K562 (cell line): ENCODE measurements around the gene RAB5B. TPM values are rescaled to one million over a fixed set of nuclear protein-coding genes. Genes with fewer than 3 reads are reported as not detected.

Experiments used
- CEBPB ChIP-seq: fragments of 450-650 bp; IDR thresholded peaks from 2 replicates; pipeline ENCODE4 v1.6.1; 2016; ENCODE audit warnings: missing genetic modification characterization, missing compliant biosample characterization
- CHD1 ChIP-seq: fragments of 200-600 bp; sonication (generic); IDR thresholded peaks from one replicate; pipeline ENCODE4 v1.6.1; 2012; ENCODE audit warnings: mild to moderate bottlenecking, moderate library complexity, low read length, inconsistent platforms
- HES1 ChIP-seq: fragments of 450-650 bp; IDR thresholded peaks from 2 replicates; pipeline ENCODE4 v1.6.1; 2016; ENCODE audit warnings: low read depth, mild to moderate bottlenecking, moderate library complexity
- HEY1 ChIP-seq: fragments of 250-450 bp; sonication (Bioruptor Pico); IDR thresholded peaks from 2 replicates; pipeline ENCODE4 v1.5.0; 2020; ENCODE audit warnings: mild to moderate bottlenecking, moderate library complexity, borderline replicate concordance
- HSF4 ChIP-seq: fragments of 250-450 bp; sonication (Bioruptor Pico); IDR thresholded peaks from 2 replicates; pipeline ENCODE4 v2.1.2; 2022; ENCODE audit warnings: mild to moderate bottlenecking, moderate library complexity, borderline replicate concordance
- KDM5B ChIP-seq: fragments of 200-600 bp; sonication (generic); IDR thresholded peaks from 2 replicates; pipeline ENCODE4 v1.6.1; 2012; ENCODE audit warnings: low read depth, mild to moderate bottlenecking, moderate library complexity, low read length, control low read depth, inconsistent platforms; ENCODE audit not compliant: insufficient replicate concordance
- POLR2A ChIP-seq: fragments of 450-650 bp; conservative IDR thresholded peaks from 2 replicates; pipeline ENCODE4 v1.6.1; 2016
- POLR2B ChIP-seq: fragments of 450-650 bp; IDR thresholded peaks from 2 replicates; pipeline ENCODE4 v1.6.1; 2018; ENCODE audit warnings: low read depth; ENCODE audit not compliant: partially characterized antibody
- POLR2G ChIP-seq: fragments of 200-400 bp; formaldehyde crosslinking; IDR thresholded peaks from 2 replicates; pipeline ENCODE4 v1.6.1; 2017; ENCODE audit warnings: low read depth, mild to moderate bottlenecking, antibody characterized with exemption, low read length, moderate library complexity
- RBM25 ChIP-seq: fragments of 200-400 bp; formaldehyde crosslinking; IDR thresholded peaks from 2 replicates; pipeline ENCODE4 v1.6.1; 2018; ENCODE audit warnings: low read length, low read depth, moderate library complexity; ENCODE audit not compliant: severe bottlenecking
- SIN3A ChIP-seq, 2 experiments: fragments of 150-350 bp in 1 of 2; IDR thresholded peaks; 2 replicates each; pipeline ENCODE4 v1.6.1; 2011 to 2016; ENCODE audit warnings: borderline replicate concordance in 2 of 2, low read depth in 2 of 2, low read length in 2 of 2, mild to moderate bottlenecking in 2 of 2, moderate library complexity in 2 of 2; ENCODE audit not compliant: control insufficient read depth in 1 of 2
- SP2 ChIP-seq: IDR thresholded peaks from 2 replicates; pipeline ENCODE4 v1.6.1; 2011; ENCODE audit warnings: mild to moderate bottlenecking, low read depth, low read length, moderate library complexity; ENCODE audit not compliant: poor library complexity, severe bottlenecking; ENCODE audit errors: extremely low read depth
- TRIM24 ChIP-seq, 2 experiments: fragments of 450-650 bp; IDR thresholded peaks; 2 replicates each; pipeline ENCODE4 v1.6.1; 2016
- ZFP1 ChIP-seq: fragments of 450-650 bp; formaldehyde crosslinking; IDR thresholded peaks from 2 replicates; pipeline ENCODE4 v1.4.0; 2020; ENCODE audit warnings: mild to moderate bottlenecking, mixed read lengths
- ZNF830 ChIP-seq: fragments of 250-450 bp; sonication (Bioruptor Pico); IDR thresholded peaks from 2 replicates; pipeline ENCODE4 v1.5.0; 2021; ENCODE audit warnings: mild to moderate bottlenecking
- ZSCAN29 ChIP-seq: fragments of 450-650 bp; IDR thresholded peaks from 2 replicates; pipeline ENCODE4 v1.6.1; 2017
- polyA plus RNA-seq, 8 experiments: library from polyadenylated mRNA; depleted of rRNA in 4 of 8; stranded (reverse) in 5 of 8; unstranded in 3 of 8; fragments of >200 nt; fragmentation: Nextera tagmentation in 2 of 8; fragmentation: Illumina TruSeq in 1 of 8; extraction: Ambion mirVana in 2 of 8; extraction: Trizol in 1 of 8; gene quantifications; 2 replicates each; pipeline versions ENCODE4 v1.2.1 to v1.2.3, GENCODE V29; 2011 to 2014; ENCODE audit warnings: inconsistent platforms in 1 of 8, missing spikeins in 1 of 8
- total RNA-seq, 7 experiments: library from RNA; depleted of rRNA in 6 of 7; stranded (reverse); fragments of >200 nt in 6 of 7; fragmentation: Illumina TruSeq in 2 of 7; extraction: Trizol in 2 of 7; gene quantifications; 2 replicates each; pipeline versions ENCODE4 v1.2.1 to v1.2.3, GENCODE V29; 2011 to 2021; ENCODE audit warnings: low replicate concordance in 1 of 7
- TF ChIP-seq, protein P1 (sequence below): IDR thresholded peaks from 2 replicates; pipeline ENCODE4 v1.6.1; 2011; ENCODE audit warnings: borderline replicate concordance, low read depth, mild to moderate bottlenecking, moderate library complexity, low read length; ENCODE audit not compliant: insufficient read depth, poor library complexity, severe bottlenecking
- TF ChIP-seq, protein P2 (sequence below): fragments of 450-650 bp; conservative IDR thresholded peaks from 2 replicates; pipeline ENCODE4 v1.6.1; 2016; ENCODE audit warnings: missing genetic modification characterization, low read depth, mild to moderate bottlenecking, missing compliant biosample characterization, moderate library complexity
- TF ChIP-seq, protein P3 (sequence below), 3 experiments: fragments of 200-800 bp in 1 of 3; fragments of 250-450 bp in 1 of 3; fragments of 450-650 bp in 1 of 3; sonication (Bioruptor Pico) in 1 of 3; sonication (Bioruptor generic) in 1 of 3; formaldehyde crosslinking in 1 of 3; IDR thresholded peaks; 2 replicates each; pipeline versions ENCODE4 v1.6.1 to v1.8.0; 2016 to 2022; ENCODE audit warnings: mild to moderate bottlenecking in 2 of 3, missing genetic modification characterization in 2 of 3, missing compliant biosample characterization in 1 of 3, moderate library complexity in 1 of 3

The RAB5B gene
- total and polyA plus RNA-seq, 9 of the 15 experiments (the other 6 are each of a cell fraction or from before 2014, with no cell fraction given): 6.8 to 73.8 (median 25.2) TPM

DNA sequence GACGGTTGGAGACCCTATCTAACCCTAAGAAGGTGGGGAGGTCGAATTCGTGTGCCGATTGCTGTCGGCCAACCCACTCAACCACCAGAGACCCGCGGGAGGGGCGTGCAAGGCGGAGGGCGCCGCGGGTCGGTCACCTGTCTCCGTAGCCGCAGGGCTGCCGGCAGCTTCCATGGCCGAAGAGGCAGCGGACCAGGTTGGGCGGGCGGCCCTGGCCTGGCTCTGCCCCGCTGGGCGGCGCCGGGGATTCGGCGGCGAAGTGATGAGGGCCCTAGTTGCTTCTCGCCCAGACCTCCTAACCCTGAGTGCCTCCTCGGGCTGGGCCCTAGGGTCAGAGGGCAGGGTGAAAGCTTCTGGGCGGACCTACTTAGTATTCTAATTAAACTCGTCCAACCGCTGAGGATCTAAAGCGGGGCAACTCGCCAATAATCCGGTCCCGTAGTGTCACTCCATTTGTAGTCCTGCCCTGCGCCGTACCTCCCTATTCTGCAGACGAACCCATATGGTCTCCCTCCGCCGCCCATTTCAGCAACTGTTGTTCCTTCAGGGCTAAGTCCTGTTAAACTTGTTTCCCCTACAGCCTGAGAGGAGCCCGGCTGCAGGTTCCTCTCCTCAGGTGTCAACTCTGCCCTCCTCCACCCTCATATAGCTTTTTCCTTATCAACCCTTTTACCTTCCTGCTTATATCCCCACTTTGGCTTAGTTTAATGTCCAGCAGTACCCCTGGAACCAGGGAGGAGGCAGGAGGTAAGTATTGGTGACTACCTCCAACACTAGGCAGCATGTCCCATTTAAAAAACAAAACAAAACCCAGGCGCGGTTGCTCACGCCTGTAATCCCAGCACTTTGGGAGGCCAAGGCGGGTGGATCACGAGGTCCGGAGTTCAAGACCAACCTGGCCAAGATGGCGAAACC is 46.0 kb upstream of the RAB5B start, which contains the start of gene PYM1 (continued):
- TF ChIP-seq, protein P1, sequence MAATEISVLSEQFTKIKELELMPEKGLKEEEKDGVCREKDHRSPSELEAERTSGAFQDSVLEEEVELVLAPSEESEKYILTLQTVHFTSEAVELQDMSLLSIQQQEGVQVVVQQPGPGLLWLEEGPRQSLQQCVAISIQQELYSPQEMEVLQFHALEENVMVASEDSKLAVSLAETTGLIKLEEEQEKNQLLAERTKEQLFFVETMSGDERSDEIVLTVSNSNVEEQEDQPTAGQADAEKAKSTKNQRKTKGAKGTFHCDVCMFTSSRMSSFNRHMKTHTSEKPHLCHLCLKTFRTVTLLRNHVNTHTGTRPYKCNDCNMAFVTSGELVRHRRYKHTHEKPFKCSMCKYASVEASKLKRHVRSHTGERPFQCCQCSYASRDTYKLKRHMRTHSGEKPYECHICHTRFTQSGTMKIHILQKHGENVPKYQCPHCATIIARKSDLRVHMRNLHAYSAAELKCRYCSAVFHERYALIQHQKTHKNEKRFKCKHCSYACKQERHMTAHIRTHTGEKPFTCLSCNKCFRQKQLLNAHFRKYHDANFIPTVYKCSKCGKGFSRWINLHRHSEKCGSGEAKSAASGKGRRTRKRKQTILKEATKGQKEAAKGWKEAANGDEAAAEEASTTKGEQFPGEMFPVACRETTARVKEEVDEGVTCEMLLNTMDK: peak; percentile 14
- TF ChIP-seq CHD1 (peak; percentile 97), SP2 (no peak), HES1 (no peak), ZNF830 (CRISPR knock-in tag) (0 out of 2 replicates have a peak, but pooled peaks have one; percentile 33), HSF4 (CRISPR knock-in tag) (no peak), POLR2B (peak; percentile 75), POLR2A (peak; percentile 89), TRIM24 (IDR thresholded peaks at IDR 0.05) (peak in 1 of 2 experiments; percentile 51; a peak in 2 of 4 replicates), ZSCAN29 (peak; percentile 81; the same call in 1 of the 2 replicates), KDM5B (peak; percentile 69), SIN3A (IDR thresholded peaks at IDR 0.05; ENCODE audit: borderline replicate concordance in 2 of 2, control insufficient read depth in 1 of 2, low read depth in 2 of 2, low read length in 2 of 2) (peak in 1 of 2 experiments; percentile 27; a peak in 1 of 4 replicates), HEY1 (no peak), POLR2G (peak; percentile 93), RBM25 (no peak), CEBPB (no peak), ZFP1 (CRISPR knock-in tag) (no peak)
- TF ChIP-seq, protein P2, sequence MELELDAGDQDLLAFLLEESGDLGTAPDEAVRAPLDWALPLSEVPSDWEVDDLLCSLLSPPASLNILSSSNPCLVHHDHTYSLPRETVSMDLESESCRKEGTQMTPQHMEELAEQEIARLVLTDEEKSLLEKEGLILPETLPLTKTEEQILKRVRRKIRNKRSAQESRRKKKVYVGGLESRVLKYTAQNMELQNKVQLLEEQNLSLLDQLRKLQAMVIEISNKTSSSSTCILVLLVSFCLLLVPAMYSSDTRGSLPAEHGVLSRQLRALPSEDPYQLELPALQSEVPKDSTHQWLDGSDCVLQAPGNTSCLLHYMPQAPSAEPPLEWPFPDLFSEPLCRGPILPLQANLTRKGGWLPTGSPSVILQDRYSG (tag): no peak
- TF ChIP-seq, protein P3, sequence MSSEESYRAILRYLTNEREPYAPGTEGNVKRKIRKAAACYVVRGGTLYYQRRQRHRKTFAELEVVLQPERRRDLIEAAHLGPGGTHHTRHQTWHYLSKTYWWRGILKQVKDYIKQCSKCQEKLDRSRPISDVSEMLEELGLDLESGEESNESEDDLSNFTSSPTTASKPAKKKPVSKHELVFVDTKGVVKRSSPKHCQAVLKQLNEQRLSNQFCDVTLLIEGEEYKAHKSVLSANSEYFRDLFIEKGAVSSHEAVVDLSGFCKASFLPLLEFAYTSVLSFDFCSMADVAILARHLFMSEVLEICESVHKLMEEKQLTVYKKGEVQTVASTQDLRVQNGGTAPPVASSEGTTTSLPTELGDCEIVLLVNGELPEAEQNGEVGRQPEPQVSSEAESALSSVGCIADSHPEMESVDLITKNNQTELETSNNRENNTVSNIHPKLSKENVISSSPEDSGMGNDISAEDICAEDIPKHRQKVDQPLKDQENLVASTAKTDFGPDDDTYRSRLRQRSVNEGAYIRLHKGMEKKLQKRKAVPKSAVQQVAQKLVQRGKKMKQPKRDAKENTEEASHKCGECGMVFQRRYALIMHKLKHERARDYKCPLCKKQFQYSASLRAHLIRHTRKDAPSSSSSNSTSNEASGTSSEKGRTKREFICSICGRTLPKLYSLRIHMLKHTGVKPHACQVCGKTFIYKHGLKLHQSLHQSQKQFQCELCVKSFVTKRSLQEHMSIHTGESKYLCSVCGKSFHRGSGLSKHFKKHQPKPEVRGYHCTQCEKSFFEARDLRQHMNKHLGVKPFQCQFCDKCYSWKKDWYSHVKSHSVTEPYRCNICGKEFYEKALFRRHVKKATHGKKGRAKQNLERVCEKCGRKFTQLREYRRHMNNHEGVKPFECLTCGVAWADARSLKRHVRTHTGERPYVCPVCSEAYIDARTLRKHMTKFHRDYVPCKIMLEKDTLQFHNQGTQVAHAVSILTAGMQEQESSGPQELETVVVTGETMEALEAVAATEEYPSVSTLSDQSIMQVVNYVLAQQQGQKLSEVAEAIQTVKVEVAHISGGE (CRISPR knock-in tag; IDR thresholded peaks at IDR 0.05): peak; percentile 38 to 93 (median 67); a peak in 4 of 6 replicates
